UCSD-AML1 (cell line): ENCODE results near the gene DCAF15.

Experiments used
- DNase-seq: peaks from one replicate; lab custom pipeline; 2025; ENCODE audit not compliant: unreplicated experiment; lab: John Stamatoyannopoulos, UW

The DCAF15 gene

DNA sequence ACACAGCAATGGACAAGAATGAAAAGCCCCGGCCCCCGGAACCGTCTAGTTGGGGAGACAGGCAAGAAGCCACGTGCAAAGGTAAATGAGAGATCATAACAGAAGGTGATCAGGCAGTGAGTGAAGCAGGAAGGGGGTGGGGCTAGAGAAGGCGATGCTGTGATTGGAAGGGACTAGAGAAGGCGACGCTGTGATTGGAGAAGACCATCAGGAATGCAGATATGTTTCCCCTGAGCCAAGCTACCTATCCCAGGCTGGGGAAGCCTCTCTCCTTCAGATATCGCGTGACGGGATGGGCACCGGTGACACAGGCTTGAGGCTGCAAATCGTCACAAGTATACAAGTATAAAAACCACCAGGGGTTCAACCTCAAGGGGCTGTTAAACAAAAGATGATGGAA, 21.8 kb downstream of the DCAF15 start:
- DNase-seq: no peak

- DNase-seq: no peak
Observed at GRCh38 chr19:13975870-13976269, 23.6 kb downstream of the DCAF15 start.

GRCh38 chr19:13976446-13976845, 24.1 kb downstream of the DCAF15 start:
- DNase-seq: no peak

DNA sequence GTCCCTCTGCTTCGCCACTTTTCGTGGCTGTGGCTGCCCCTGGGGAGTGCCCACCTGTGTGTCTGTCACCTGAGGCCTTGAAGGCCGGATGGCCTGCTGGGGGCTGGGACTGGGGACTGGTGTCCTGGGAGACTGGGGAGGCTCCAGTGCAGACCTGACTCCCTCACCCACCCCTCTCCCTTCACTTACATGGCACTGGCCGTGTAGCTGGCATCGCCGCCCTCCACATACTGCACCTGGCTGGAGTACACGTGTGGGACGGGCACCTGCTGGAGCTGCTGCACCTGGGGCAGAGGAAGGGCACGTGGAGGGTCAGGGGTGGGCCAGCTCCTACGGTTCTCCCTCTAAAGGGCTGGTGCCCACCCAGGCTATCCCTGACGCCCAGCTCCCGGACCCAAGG, 25.5 kb downstream of the DCAF15 start:
- DNase-seq: no peak

- peak; percentile 38 for DNase-seq
Observed at GRCh38 chr19:13978351-13979243, 26.3 kb downstream of the DCAF15 start.

DNA sequence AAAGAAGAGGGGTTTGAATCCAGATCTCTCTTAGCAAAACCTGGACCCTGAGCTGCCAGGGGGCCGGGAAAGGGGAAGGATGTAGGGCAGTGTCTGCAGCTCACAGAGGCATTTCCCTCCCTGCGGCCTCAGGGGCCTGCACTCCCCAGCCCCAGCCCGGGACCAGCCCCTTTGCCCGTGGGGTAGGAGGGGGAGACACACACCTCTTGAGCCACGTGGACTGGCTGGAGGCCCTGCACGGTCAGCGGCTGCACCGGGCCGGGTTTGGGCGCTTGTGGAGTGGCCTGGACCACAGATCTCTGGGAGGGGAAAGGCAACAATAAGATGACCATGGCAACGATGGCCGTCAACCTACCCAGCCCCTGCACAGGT, 26.9 kb downstream of the DCAF15 start:
- DNase-seq: peak; percentile 40

DNA sequence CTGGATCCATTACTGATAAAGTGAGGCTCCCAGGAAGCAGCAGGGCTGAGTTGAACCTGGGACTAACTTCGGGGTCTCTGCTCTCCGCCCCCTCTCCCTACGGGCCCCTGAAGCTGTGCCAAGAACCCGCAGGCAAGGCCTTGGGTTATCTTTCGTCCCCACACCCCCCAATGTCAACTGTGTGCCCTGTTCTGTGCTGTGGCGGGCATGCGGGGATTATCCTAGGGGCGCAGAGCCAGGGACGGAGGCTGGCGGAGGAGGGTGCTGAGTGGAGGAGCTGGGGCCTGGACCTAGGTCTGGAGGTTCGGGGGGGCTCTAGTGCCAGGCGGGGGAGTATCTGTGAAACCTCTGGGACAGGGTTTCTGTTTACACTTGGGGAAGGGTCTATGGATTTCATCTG, 27.4 kb downstream of the DCAF15 start:
- DNase-seq: no peak

- no peak for DNase-seq
Observed at GRCh38 chr19:13980340-13980739, 28.0 kb downstream of the DCAF15 start.

GRCh38 chr19:13981021-13981420, 28.7 kb downstream of the DCAF15 start:
- no peak for DNase-seq

- DNase-seq: peak; percentile 45
Observed at GRCh38 chr19:13981467-13981866, 29.2 kb downstream of the DCAF15 start.

GRCh38 chr19:13981988-13982501, 29.7 kb downstream of the DCAF15 start:
- no peak for DNase-seq

DNA sequence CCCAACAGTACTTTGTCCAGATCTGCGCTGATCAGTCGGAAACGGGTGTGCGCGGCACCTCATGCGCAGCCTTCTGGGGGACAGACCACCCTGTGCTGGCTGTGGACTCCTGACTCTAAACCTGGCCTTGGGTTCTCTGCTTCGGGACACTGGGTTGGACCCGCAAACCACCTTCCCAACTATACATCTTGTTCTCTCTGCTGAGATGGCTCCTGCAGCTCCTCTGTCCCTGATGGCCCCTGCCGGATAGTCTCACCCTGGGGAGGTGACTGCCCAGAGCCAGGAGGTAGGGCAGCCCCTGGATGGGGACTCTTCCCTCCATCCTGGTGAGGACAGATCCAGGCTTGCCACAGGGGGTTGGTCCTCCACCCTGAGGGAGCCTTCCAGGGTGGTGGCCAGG, 30.5 kb downstream of the DCAF15 start:
- no peak for DNase-seq

DNA sequence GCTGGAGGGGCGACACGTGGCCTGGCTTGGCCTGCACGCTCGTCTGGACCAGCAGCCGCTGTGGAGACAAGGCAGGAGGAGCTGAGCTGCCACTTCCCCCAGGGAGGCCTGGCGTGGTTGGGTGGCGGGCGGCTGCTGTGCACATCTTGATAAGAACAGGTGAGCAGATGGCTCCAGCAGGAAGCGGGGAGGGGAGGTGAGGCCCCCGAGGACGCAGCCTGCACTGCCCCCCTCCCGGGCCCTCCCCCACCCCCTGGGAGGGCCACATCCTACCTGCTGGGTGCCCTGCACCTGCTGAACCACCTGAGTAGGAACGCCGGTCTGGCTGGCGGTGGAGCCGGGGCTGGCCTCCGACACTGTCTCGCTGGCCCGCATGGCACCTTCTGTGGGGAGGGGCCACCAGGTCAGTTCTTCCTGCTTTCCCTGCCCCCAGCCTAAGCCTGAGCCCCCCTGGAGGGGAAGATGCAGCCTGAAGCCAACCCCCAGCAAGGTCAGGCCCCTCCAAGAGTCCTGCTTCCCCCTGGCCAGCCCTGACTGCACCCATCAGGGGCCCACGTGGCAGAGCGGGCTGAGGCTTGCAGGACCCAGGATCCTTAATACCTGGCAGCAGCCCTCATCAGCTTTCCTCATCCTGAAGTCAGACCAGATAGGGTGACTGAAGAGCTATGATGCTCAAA, 31.0 kb downstream of the DCAF15 start:
- no peak for DNase-seq

GRCh38 chr19:13984186-13984585, 31.9 kb downstream of the DCAF15 start:
- DNase-seq: no peak

DNA sequence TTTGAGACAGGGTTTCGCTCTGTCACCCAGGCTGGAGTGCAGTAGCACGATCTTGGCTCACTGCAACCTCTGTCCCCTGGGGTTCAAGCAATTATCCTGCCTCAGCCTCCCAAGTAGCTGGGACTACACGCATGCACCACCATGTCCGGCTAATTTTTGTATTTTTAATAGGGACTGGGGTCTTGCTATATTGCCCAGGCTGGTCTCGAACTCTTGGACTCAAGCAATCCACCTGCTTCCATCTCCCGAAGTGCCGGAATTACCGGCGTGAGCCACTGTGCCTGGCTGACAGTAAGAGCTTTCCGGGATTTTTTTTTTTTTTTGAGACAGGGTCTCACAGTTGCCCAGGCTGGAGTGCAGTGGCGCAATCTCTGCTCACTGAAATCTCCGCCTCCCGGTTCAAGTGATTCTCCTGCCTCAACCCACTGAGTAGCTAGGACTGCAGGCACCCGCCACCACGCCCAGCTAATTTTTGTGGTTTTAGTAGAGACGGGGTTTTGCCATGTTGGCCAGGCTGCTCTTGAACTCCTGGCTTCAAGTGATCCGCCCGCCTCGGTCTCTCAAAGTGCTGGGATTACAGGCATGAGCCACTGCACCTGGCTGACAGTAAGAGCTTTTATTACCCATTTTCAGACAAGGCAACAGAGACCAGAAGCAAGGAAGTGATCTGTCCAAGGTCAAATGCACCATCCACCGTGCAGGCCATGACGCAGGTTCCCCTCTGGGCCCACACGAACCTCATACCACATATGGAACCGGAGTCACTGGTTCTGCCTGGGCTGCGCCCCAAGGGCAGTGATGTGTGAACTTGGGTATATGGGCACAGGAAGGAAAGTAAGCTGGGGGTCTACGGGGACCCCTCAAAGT, 32.8 kb downstream of the DCAF15 start:
- no peak for DNase-seq

- no peak for DNase-seq
Observed at GRCh38 chr19:13985771-13986347, 33.5 kb downstream of the DCAF15 start.

DNA sequence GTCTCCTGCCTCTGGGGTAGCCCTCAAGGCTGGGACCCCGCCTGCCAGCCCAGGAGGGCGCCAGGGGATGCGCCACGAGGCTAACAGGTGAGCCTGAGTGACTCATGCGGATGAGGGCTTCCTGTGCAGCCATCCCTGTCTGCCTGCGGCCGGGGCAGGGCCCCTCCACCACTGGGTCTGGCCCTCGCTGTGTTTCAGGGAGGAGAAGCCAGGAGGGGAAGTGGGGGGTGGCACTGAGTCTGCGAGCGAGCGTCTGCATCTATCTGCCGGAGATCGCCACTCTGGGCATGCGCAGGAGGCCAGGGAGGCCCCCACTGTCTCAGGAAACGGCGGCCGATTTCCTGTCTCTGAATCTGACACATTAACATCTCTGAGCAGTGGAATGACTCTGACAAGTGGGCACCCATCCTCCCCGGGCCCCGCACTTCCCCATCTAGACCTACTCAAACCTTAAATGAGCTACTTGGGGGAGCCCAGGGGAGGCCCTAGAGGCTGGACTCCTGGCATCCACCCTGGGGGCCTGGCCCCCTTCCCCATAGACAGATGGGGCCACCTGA, 34.1 kb downstream of the DCAF15 start:
- DNase-seq: peak; percentile 96

GRCh38 chr19:13987101-13987890, 35.0 kb downstream of the DCAF15 start:
- peak; percentile 72 for DNase-seq

DNA sequence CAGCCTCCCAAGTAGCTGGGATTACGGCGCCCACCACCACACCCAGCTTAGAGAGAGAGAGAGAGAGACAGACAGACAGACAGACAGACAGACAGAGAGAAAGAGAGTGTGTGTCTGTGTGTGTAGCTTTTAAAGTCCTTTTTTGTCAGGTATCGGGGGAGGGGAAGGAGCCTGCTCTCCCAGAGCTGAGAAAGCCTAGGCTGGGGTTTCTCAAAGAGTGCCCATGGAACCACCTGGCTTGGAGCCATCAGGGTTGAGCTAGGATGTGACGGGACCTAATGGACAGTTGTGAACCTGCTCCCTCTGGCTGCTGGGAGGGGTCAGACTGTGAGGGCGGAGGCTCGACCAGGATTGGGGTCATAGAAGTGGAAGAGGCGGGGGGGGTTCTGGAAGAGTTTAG, 37.2 kb downstream of the DCAF15 start:
- no peak for DNase-seq

GRCh38 chr19:13990085-13990484, 37.8 kb downstream of the DCAF15 start:
- DNase-seq: no peak
